ENCODE data around the gene UST.

DNA sequence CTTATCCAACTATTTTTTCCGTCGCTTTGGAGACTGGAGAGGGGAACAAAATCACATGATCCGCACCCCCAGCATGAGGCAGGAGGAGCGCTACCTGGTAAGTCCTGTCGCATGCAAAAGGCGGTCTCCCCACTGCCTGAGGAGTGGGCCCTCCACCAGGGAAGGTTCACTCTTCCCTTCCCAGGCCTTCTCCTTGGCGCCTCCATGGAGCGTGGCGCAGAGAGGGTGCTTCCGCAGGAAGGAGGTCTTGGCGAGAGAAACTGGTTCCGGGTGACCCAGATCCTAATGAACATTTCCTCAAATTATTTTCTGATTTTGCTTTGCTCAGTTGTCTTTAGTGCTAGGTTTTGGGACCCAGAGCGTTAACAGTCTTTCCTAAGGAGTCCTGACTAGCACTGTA is 217.6 kb downstream of the UST start:
- TF ChIP-seq, protein P1, sequence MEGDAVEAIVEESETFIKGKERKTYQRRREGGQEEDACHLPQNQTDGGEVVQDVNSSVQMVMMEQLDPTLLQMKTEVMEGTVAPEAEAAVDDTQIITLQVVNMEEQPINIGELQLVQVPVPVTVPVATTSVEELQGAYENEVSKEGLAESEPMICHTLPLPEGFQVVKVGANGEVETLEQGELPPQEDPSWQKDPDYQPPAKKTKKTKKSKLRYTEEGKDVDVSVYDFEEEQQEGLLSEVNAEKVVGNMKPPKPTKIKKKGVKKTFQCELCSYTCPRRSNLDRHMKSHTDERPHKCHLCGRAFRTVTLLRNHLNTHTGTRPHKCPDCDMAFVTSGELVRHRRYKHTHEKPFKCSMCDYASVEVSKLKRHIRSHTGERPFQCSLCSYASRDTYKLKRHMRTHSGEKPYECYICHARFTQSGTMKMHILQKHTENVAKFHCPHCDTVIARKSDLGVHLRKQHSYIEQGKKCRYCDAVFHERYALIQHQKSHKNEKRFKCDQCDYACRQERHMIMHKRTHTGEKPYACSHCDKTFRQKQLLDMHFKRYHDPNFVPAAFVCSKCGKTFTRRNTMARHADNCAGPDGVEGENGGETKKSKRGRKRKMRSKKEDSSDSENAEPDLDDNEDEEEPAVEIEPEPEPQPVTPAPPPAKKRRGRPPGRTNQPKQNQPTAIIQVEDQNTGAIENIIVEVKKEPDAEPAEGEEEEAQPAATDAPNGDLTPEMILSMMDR (IDR thresholded peaks at IDR 0.05) = no peak
- no peak for TF ChIP-seq POLR2A (IDR thresholded peaks at IDR 0.05)
